GM18507 (cell line): ENCODE results near the gene TMEM190.
A peak's percentile ranks its signal among the peaks of the same experiment; 100 is the strongest.
"Not testable (repeated sequence)": the region's sequence is repeated elsewhere in the genome, so short reads cannot be mapped to it uniquely, and the experiment has no call there.

ENCODE experiments used
- DNase-seq: peaks from one replicate; pipeline ENCODE4 v3.0.0; 2011; ENCODE audit warnings: low read depth; ENCODE audit not compliant: insufficient read length; ENCODE audit errors: extremely low spot score
- FAIRE-seq: peaks from 2 replicates; lab custom pipeline; 2011; peaks lifted over from hg19 to GRCh38; lab: Jason Lieb, UNC

TMEM190 gene

GRCh38 chr19:55407550-55407799, 30.8 kb downstream of the TMEM190 start, which contains the start of gene UBE2S:
UBE2S (minus strand) TSS chr19:55407788; CDS start chr19:55407589, 199 bp downstream.
- not testable (repeated sequence) for DNase-seq

GRCh38 chr19:55407800-55408532, 31.3 kb downstream of the TMEM190 start:
- DNase-seq = peak; percentile 96
- FAIRE-seq = peak; percentile 97

More at GRCh38 chr19:55407550-55407799, 30.8 kb downstream of the TMEM190 start, which contains the start of gene UBE2S:
- not testable (repeated sequence) for FAIRE-seq

- FAIRE-seq = no peak
- DNase-seq = no peak
These were observed 31.9 kb downstream of the TMEM190 start for GRCh38 chr19:55408533-55408872.

GRCh38 chr19:55409179-55409578, 32.6 kb downstream of the TMEM190 start:
- FAIRE-seq, DNase-seq: not testable (repeated sequence)

- no peak for FAIRE-seq
- DNase-seq = no peak
These were observed 33.5 kb downstream of the TMEM190 start for GRCh38 chr19:55410168-55410567.

- FAIRE-seq (peak; percentile 67), DNase-seq (no peak)
These were observed 41.6 kb downstream of the TMEM190 start for GRCh38 chr19:55418185-55418584.

GRCh38 chr19:55419103-55419502, 42.5 kb downstream of the TMEM190 start:
- FAIRE-seq = no peak

GRCh38 chr19:55419624-55420236, 43.1 kb downstream of the TMEM190 start:
- FAIRE-seq = no peak
- no peak for DNase-seq

More at GRCh38 chr19:55419103-55419502, 42.5 kb downstream of the TMEM190 start:
- DNase-seq = no peak

- DNase-seq, FAIRE-seq: not testable (repeated sequence)
These were observed 44.7 kb downstream of the TMEM190 start for GRCh38 chr19:55421281-55421680.

GRCh38 chr19:55423225-55424005, 46.8 kb downstream of the TMEM190 start:
- FAIRE-seq = no peak
- no peak for DNase-seq

- DNase-seq (no peak), FAIRE-seq (no peak)
These were observed 47.9 kb downstream of the TMEM190 start for GRCh38 chr19:55424518-55424917.

GRCh38 chr19:55426042-55426441, 49.4 kb downstream of the TMEM190 start:
- no peak for FAIRE-seq

More at GRCh38 chr19:55426042-55426441, 49.4 kb downstream of the TMEM190 start:
- no peak for DNase-seq
